Gastrocnemius medialis (tissue), 4 donors: ENCODE measurements around the gene AVPR2.

Experiments used
- CTCF ChIP-seq, 5 experiments: fragments of 450-650 bp in 3 of 5; fragments of 200-600 bp in 2 of 5; sonication (generic) in 2 of 5; IDR thresholded peaks in 4 of 5; conservative IDR thresholded peaks in 1 of 5; 1 replicate in 4 of 5; 2 replicates in 1 of 5; pipeline ENCODE4 v1.5.1; 2016 to 2019; ENCODE audit warnings: antibody characterized with exemption in 5 of 5, mild to moderate bottlenecking in 3 of 5, moderate library complexity in 3 of 5
- POLR2A ChIP-seq, 2 donors: fragments of 450-650 bp; IDR thresholded peaks; one replicate each; pipeline ENCODE4 v1.6.1; 2017; ENCODE audit warnings: antibody characterized with exemption in 2 of 2, mild to moderate bottlenecking in 2 of 2, moderate library complexity in 2 of 2

- TF ChIP-seq POLR2A (IDR thresholded peaks at IDR 0.05) (no peak), CTCF (IDR thresholded peaks at IDR 0.05 in 4 of 5, conservative IDR thresholded peaks at IDR 0.05 in 1 of 5) (no peak)
Observed at GRCh38 chrX:153861733-153862310, 42.7 kb upstream of the AVPR2 start.
